ENCODE measurements around the gene TMCC2.
A peak's percentile ranks its signal among the peaks of the same experiment; 100 is the strongest.
"Not testable (repeated sequence)": the region's sequence is repeated elsewhere in the genome, so short reads cannot be mapped to it uniquely, and the experiment has no call there.

Gene TMCC2

GRCh38 chr1:205285381-205286101 lies 57.8 kb downstream of the TMCC2 start:
- DNase-seq = no peak

- DNase-seq = no peak
These were observed 58.7 kb downstream of the TMCC2 start for GRCh38 chr1:205286335-205286950.

- no peak for DNase-seq
These were observed 59.3 kb downstream of the TMCC2 start for GRCh38 chr1:205287076-205287475.

GRCh38 chr1:205287767-205288559 lies 60.2 kb downstream of the TMCC2 start:
- DNase-seq = no peak

GRCh38 chr1:205291596-205291995 lies 63.9 kb downstream of the TMCC2 start:
- DNase-seq = no peak

GRCh38 chr1:205293350-205294074 lies 65.8 kb downstream of the TMCC2 start:
- no peak for DNase-seq

- DNase-seq = peak; percentile 40
These were observed 66.6 kb downstream of the TMCC2 start for GRCh38 chr1:205294175-205294917.

GRCh38 chr1:205294934-205295333 lies 67.2 kb downstream of the TMCC2 start:
- no peak for DNase-seq

GRCh38 chr1:205296154-205296553 lies 68.4 kb downstream of the TMCC2 start:
- DNase-seq = no peak

- not testable (repeated sequence) for DNase-seq
These were observed 69.9 kb downstream of the TMCC2 start for GRCh38 chr1:205297546-205298177.

- DNase-seq = no peak
These were observed 70.6 kb downstream of the TMCC2 start for GRCh38 chr1:205298191-205298994.

- no peak for DNase-seq
These were observed 72.4 kb downstream of the TMCC2 start for GRCh38 chr1:205300149-205300548.

GRCh38 chr1:205301205-205301821 lies 73.6 kb downstream of the TMCC2 start:
- DNase-seq = peak; percentile 92

- DNase-seq = no peak
These were observed 74.3 kb downstream of the TMCC2 start for GRCh38 chr1:205301842-205302588.

- no peak for DNase-seq
These were observed 75.6 kb downstream of the TMCC2 start for GRCh38 chr1:205303247-205303888.

GRCh38 chr1:205304046-205304694 lies 76.4 kb downstream of the TMCC2 start:
- no peak for DNase-seq

- DNase-seq = no peak
These were observed 76.9 kb downstream of the TMCC2 start for GRCh38 chr1:205304695-205305070.

GRCh38 chr1:205306929-205307566 lies 79.3 kb downstream of the TMCC2 start:
- no peak for DNase-seq
